HepG2 (cell line): Measurements from ENCODE around the gene ALDH3A1. TPM values are rescaled to one million over a fixed set of nuclear protein-coding genes. Genes with fewer than 3 reads are reported as not detected.

Source experiments
- ATF6 ChIP-seq: sonication (generic); formaldehyde crosslinking; conservative IDR thresholded peaks from 2 replicates; pipeline ENCODE4 v1.4.0; 2020; ENCODE audit warnings: missing genetic modification reagents
- GATAD1 ChIP-seq: IDR thresholded peaks from 2 replicates; pipeline ENCODE4 v1.6.1; 2016; ENCODE audit warnings: missing genetic modification reagents, missing compliant biosample characterization
- HHEX ChIP-seq: IDR thresholded peaks from 2 replicates; pipeline ENCODE4 v1.6.1; 2016; ENCODE audit warnings: control low read depth
- MEIS1 ChIP-seq: sonication (generic); formaldehyde crosslinking; IDR thresholded peaks from 2 replicates; pipeline ENCODE4 v1.9.0; 2021; ENCODE audit warnings: mild to moderate bottlenecking, missing genetic modification reagents, moderate library complexity, borderline replicate concordance
- MXD4 ChIP-seq: IDR thresholded peaks from 2 replicates; pipeline ENCODE4 v1.6.1; 2016; ENCODE audit warnings: mild to moderate bottlenecking, missing biosample characterization, missing genetic modification reagents
- PHF8 ChIP-seq: sonication (generic); formaldehyde crosslinking; IDR thresholded peaks from 2 replicates; pipeline ENCODE4 v1.5.0; 2020; ENCODE audit warnings: missing genetic modification reagents
- RAD21 ChIP-seq: fragments of 450-650 bp; formaldehyde crosslinking; IDR thresholded peaks from 2 replicates; pipeline ENCODE4 v1.5.0; 2020; ENCODE audit warnings: mild to moderate bottlenecking
- RXRB ChIP-seq: IDR thresholded peaks from 2 replicates; pipeline ENCODE4 v1.6.1; 2016; ENCODE audit warnings: borderline replicate concordance, missing genetic modification reagents, missing compliant biosample characterization
- SMC3 ChIP-seq: IDR thresholded peaks from 2 replicates; pipeline ENCODE4 v1.6.1; 2011; ENCODE audit warnings: low read length, improper control_type of control experiment
- STAG1 ChIP-seq: sonication (generic); formaldehyde crosslinking; IDR thresholded peaks from 2 replicates; pipeline ENCODE4 v1.4.0; 2020; ENCODE audit warnings: missing genetic modification reagents
- ZHX1 ChIP-seq: sonication (generic); formaldehyde crosslinking; IDR thresholded peaks from 2 replicates; pipeline ENCODE4 v1.8.1; 2022; ENCODE audit warnings: low read depth, mild to moderate bottlenecking, missing genetic modification reagents
- ZNF30 ChIP-seq: sonication (generic); formaldehyde crosslinking; IDR thresholded peaks from 2 replicates; pipeline ENCODE4 v1.5.0; 2020; ENCODE audit warnings: mild to moderate bottlenecking, missing genetic modification reagents
- polyA plus RNA-seq, 8 experiments: library from polyadenylated mRNA; depleted of rRNA in 3 of 8; stranded (reverse) in 7 of 8; unstranded in 1 of 8; fragments of >200 nt; fragmentation: Illumina TruSeq in 4 of 8; extraction: Trizol in 4 of 8; gene quantifications; 2 replicates each; pipeline versions ENCODE4 v1.2.1 to v1.2.3, GENCODE V29; 2011 to 2016; ENCODE audit warnings: low read depth in 4 of 8, missing spikeins in 1 of 8, mixed read lengths in 1 of 8; ENCODE audit not compliant: insufficient read depth in 1 of 8
- total RNA-seq, 5 experiments: library from RNA; depleted of rRNA; stranded (reverse); fragments of >200 nt; fragmentation: Illumina TruSeq; extraction: Trizol; gene quantifications; 2 replicates each; pipeline ENCODE4 v1.2.3, GENCODE V29; 2016; ENCODE audit warnings: low read depth in 1 of 5

Gene ALDH3A1
- total and polyA plus RNA-seq, 2 of the 13 experiments (the other 11 are each of a cell fraction or from before 2014, with no cell fraction given) = 0.07 to 0.62 TPM

- no peak for TF ChIP-seq ATF6 (CRISPR knock-in tag)
- TF ChIP-seq SMC3 = 0 out of 2 replicates have a peak, but pooled peaks have one; percentile 8
- TF ChIP-seq ZNF30 (CRISPR knock-in tag) = no peak
- TF ChIP-seq RAD21 (CRISPR knock-in tag) = 0 out of 2 replicates have a peak, but pooled peaks have one; percentile 16
- no peak for TF ChIP-seq PHF8 (CRISPR knock-in tag)
- TF ChIP-seq MXD4 (CRISPR knock-in tag) = no peak
- peak; percentile 42 for TF ChIP-seq STAG1
- no peak for TF ChIP-seq ZHX1 (CRISPR knock-in tag)
- TF ChIP-seq GATAD1 (CRISPR knock-in tag) = no peak
- TF ChIP-seq RXRB (CRISPR knock-in tag) = no peak
- no peak for TF ChIP-seq HHEX (CRISPR knock-in tag)
- TF ChIP-seq MEIS1 (CRISPR knock-in tag) = no peak
These were observed 5.8 kb upstream of the ALDH3A1 start (continued) for GRCh38 chr17:19753661-19754463.
